ENCODE results near the gene CENPN. TPM values are rescaled to one million over a fixed set of nuclear protein-coding genes. Genes with fewer than 3 reads are reported as not detected.

CENPN gene
- total and polyA plus RNA-seq, 2 of the 13 experiments (the other 11 are each of a cell fraction or from before 2014, with no cell fraction given), result 29.7 to 129 TPM

DNA sequence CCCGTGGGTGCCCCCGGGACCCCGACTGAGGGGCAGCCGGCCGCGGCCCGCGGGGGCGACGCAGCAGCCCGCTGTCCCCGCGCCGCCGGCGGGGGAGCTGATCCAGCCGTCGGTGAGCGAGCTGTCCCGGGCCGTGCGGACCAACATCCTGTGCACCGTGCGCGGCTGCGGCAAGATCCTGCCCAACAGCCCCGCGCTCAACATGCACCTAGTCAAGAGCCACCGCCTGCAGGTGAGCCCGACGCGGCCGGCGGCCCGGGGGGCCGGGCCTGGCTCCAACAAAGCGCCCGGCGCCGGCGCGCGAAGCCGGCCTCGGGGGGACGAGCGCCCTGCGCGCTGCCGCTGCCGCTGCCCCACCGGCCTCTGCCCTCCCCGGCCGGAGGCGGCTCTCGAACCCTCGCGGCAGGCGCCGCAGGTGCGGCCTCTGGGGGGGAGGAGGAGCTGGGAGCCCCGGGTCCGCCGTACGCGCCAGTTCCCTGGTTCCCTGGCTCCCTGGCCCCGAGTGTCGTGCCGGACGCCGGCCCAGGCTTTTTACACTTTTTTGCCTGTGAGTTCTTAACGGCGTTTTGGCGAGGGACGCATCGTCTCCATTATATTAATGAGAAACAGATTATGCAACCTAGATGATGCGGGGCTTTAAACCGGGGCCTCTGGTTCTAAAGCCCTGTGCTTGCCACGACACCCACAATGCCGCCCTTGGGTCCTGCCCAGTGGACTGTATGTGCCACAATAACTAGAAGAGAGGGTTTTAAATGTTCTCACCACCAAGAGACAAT, 29.1 kb downstream of the CENPN start (continued):
- TF ChIP-seq, protein P1, sequence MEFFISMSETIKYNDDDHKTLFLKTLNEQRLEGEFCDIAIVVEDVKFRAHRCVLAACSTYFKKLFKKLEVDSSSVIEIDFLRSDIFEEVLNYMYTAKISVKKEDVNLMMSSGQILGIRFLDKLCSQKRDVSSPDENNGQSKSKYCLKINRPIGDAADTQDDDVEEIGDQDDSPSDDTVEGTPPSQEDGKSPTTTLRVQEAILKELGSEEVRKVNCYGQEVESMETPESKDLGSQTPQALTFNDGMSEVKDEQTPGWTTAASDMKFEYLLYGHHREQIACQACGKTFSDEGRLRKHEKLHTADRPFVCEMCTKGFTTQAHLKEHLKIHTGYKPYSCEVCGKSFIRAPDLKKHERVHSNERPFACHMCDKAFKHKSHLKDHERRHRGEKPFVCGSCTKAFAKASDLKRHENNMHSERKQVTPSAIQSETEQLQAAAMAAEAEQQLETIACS (CRISPR knock-in tag; IDR thresholded peaks at IDR 0.05), result no peak; the same call in 1 of the 2 replicates
- TF ChIP-seq HNRNPK (IDR thresholded peaks at IDR 0.05; ENCODE audit: low read depth, low read length, poor library complexity, severe bottlenecking) (no peak), ZNF75D (CRISPR knock-in tag; IDR thresholded peaks at IDR 0.05; ENCODE audit: borderline replicate concordance) (no peak), KAT8 (CRISPR knock-in tag; IDR thresholded peaks at IDR 0.05) (peak; percentile 48; the same call in 1 of the 2 replicates), ZNF563 (CRISPR knock-in tag; IDR thresholded peaks at IDR 0.05) (peak; percentile 66; the same call in 1 of the 2 replicates), ZFP1 (CRISPR knock-in tag; IDR thresholded peaks at IDR 0.05) (no peak), ZSCAN29 (CRISPR knock-in tag; conservative IDR thresholded peaks at IDR 0.05) (no peak), MED8 (CRISPR knock-in tag; IDR thresholded peaks at IDR 0.05; ENCODE audit: insufficient replicate concordance) (no peak), ZNF703 (CRISPR knock-in tag; IDR thresholded peaks at IDR 0.05; ENCODE audit: borderline replicate concordance) (no peak), PHF8 (CRISPR knock-in tag; IDR thresholded peaks at IDR 0.05) (peak; percentile 75), ZNF431 (CRISPR knock-in tag; IDR thresholded peaks at IDR 0.05; ENCODE audit: borderline replicate concordance, low read depth) (no peak), IRX3 (CRISPR knock-in tag; IDR thresholded peaks at IDR 0.05; ENCODE audit: borderline replicate concordance, low read depth) (peak; percentile 37; the same call in 1 of the 2 replicates), FOSL1 (CRISPR knock-in tag; IDR thresholded peaks at IDR 0.05; ENCODE audit: borderline replicate concordance) (no peak), FOXJ3 (CRISPR knock-in tag; IDR thresholded peaks at IDR 0.05; ENCODE audit: borderline replicate concordance) (no peak), PHF21A (CRISPR knock-in tag; IDR thresholded peaks at IDR 0.05) (0 out of 2 replicates have a peak, but pooled peaks have one; percentile 14), HNRNPL (IDR thresholded peaks at IDR 0.05; ENCODE audit: low read depth, low read length) (no peak), RCOR2 (CRISPR knock-in tag; IDR thresholded peaks at IDR 0.05) (no peak), ZNF546 (CRISPR knock-in tag; conservative IDR thresholded peaks at IDR 0.05) (peak; percentile 64; the same call in 1 of the 2 replicates), POLR2AphosphoS5 (IDR thresholded peaks at IDR 0.05; ENCODE audit: low read depth, low read length) (no peak), PTBP1 (IDR thresholded peaks at IDR 0.05; ENCODE audit: low read depth, low read length, poor library complexity, severe bottlenecking) (no peak), ZNF891 (CRISPR knock-in tag; IDR thresholded peaks at IDR 0.05) (0 out of 2 replicates have a peak, but pooled peaks have one; percentile 35)
- TF ChIP-seq, protein P2, sequence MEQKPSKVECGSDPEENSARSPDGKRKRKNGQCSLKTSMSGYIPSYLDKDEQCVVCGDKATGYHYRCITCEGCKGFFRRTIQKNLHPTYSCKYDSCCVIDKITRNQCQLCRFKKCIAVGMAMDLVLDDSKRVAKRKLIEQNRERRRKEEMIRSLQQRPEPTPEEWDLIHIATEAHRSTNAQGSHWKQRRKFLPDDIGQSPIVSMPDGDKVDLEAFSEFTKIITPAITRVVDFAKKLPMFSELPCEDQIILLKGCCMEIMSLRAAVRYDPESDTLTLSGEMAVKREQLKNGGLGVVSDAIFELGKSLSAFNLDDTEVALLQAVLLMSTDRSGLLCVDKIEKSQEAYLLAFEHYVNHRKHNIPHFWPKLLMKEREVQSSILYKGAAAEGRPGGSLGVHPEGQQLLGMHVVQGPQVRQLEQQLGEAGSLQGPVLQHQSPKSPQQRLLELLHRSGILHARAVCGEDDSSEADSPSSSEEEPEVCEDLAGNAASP (CRISPR knock-in tag; IDR thresholded peaks at IDR 0.05; ENCODE audit: borderline replicate concordance), result no peak
- TF ChIP-seq, protein P3, sequence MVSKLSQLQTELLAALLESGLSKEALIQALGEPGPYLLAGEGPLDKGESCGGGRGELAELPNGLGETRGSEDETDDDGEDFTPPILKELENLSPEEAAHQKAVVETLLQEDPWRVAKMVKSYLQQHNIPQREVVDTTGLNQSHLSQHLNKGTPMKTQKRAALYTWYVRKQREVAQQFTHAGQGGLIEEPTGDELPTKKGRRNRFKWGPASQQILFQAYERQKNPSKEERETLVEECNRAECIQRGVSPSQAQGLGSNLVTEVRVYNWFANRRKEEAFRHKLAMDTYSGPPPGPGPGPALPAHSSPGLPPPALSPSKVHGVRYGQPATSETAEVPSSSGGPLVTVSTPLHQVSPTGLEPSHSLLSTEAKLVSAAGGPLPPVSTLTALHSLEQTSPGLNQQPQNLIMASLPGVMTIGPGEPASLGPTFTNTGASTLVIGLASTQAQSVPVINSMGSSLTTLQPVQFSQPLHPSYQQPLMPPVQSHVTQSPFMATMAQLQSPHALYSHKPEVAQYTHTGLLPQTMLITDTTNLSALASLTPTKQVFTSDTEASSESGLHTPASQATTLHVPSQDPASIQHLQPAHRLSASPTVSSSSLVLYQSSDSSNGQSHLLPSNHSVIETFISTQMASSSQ (IDR thresholded peaks at IDR 0.05; ENCODE audit: low read depth), result no peak
- TF ChIP-seq, protein P3 (CRISPR knock-in tag; IDR thresholded peaks at IDR 0.05; ENCODE audit: borderline replicate concordance), result 0 out of 2 replicates have a peak, but pooled peaks have one; percentile 13

All from HepG2 (cell line).